SIG-M5 treated with dmso at 0.1 percent for 504 hours (cell line): ENCODE results near the gene POLR3H.
A peak's percentile ranks its signal among the peaks of the same experiment; 100 is the strongest.
"Not testable (repeated sequence)": the region's sequence is repeated elsewhere in the genome, so short reads cannot be mapped to it uniquely, and the experiment has no call there.

ENCODE experiments used
- DNase-seq: peaks from one replicate; lab custom pipeline; 2025; ENCODE audit not compliant: unreplicated experiment; lab: John Stamatoyannopoulos, UW

The POLR3H gene

GRCh38 chr22:41543854-41544670, at the start of gene POLR3H:
TSS of gene POLR3H (minus strand) at chr22:41544470. CDS start at chr22:41544101, 369 bp downstream.
- peak; percentile 95 for DNase-seq

GRCh38 chr22:41593336-41593960, 49.2 kb upstream of the POLR3H start:
- not testable (repeated sequence) for DNase-seq

- peak; percentile 98 for DNase-seq
Measured at GRCh38 chr22:41589391-41590241, 45.3 kb upstream of the POLR3H start, which contains the start of gene PMM1. TSS of gene PMM1 (minus strand) at chr22:41589840. CDS start at chr22:41589805, 35 bp downstream.

- DNase-seq, result no peak
Measured at GRCh38 chr22:41587347-41587723, 43.1 kb upstream of the POLR3H start.

- no peak for DNase-seq
Measured at GRCh38 chr22:41585898-41586297, 41.6 kb upstream of the POLR3H start.

- no peak for DNase-seq
Measured at GRCh38 chr22:41584881-41585280, 40.6 kb upstream of the POLR3H start.

- peak; percentile 24 for DNase-seq
Measured at GRCh38 chr22:41582694-41583093, 38.4 kb upstream of the POLR3H start.

- no peak for DNase-seq
Measured at GRCh38 chr22:41579997-41580355, 35.7 kb upstream of the POLR3H start.

- no peak for DNase-seq
Measured at GRCh38 chr22:41579297-41579996, 35.2 kb upstream of the POLR3H start.

GRCh38 chr22:41578818-41579217, 34.5 kb upstream of the POLR3H start:
- DNase-seq, result no peak

GRCh38 chr22:41578114-41578513, 33.8 kb upstream of the POLR3H start:
- no peak for DNase-seq

GRCh38 chr22:41576877-41577276, 32.6 kb upstream of the POLR3H start:
- DNase-seq, result peak; percentile 27

GRCh38 chr22:41575533-41575932, 31.3 kb upstream of the POLR3H start:
- DNase-seq, result no peak

GRCh38 chr22:41574847-41575381, 30.6 kb upstream of the POLR3H start:
- DNase-seq, result no peak

- no peak for DNase-seq
Measured at GRCh38 chr22:41573677-41574076, 29.4 kb upstream of the POLR3H start.

GRCh38 chr22:41572305-41572704, 28.0 kb upstream of the POLR3H start:
- DNase-seq, result not testable (repeated sequence)

- no peak for DNase-seq
Measured at GRCh38 chr22:41571786-41572185, 27.5 kb upstream of the POLR3H start.

- no peak for DNase-seq
Measured at GRCh38 chr22:41570221-41570620, 26.0 kb upstream of the POLR3H start.

GRCh38 chr22:41568811-41569210, 24.5 kb upstream of the POLR3H start:
- no peak for DNase-seq

- DNase-seq, result no peak
Measured at GRCh38 chr22:41567512-41567768, 23.2 kb upstream of the POLR3H start.
